GM18505 (cell line): Measurements from ENCODE around the gene TXLNG.

ENCODE experiments used
- ATAC-seq: cut with Tn5 transposase; IDR thresholded peaks from one replicate; pipeline ENCODE4 v1.9.1; 2021; ENCODE audit not compliant: unreplicated experiment
- POLR2A ChIP-seq: IDR thresholded peaks from 4 replicates; pipeline ENCODE4 v1.6.1; 2011; ENCODE audit warnings: borderline replicate concordance; ENCODE audit not compliant: insufficient read depth, insufficient read length; ENCODE audit errors: extremely low read depth

The TXLNG gene

GRCh38 chrX:16804923-16805464 is 18.7 kb downstream of the TXLNG start:
- peak; percentile 88 for ATAC-seq
- TF ChIP-seq POLR2A = no peak

GRCh38 chrX:16807548-16807947 is 21.3 kb downstream of the TXLNG start:
- no peak for TF ChIP-seq POLR2A
- ATAC-seq = no peak

- ATAC-seq = no peak
These were observed 21.8 kb downstream of the TXLNG start for GRCh38 chrX:16807976-16808542.

GRCh38 chrX:16814597-16814996 is 28.3 kb downstream of the TXLNG start:
- no peak for TF ChIP-seq POLR2A
- no peak for ATAC-seq

More at GRCh38 chrX:16807976-16808542, 21.8 kb downstream of the TXLNG start:
- no peak for TF ChIP-seq POLR2A

- no peak for TF ChIP-seq POLR2A
- no peak for ATAC-seq
These were observed 33.4 kb downstream of the TXLNG start for GRCh38 chrX:16819634-16820033.

GRCh38 chrX:16822723-16823122 is 36.5 kb downstream of the TXLNG start:
- TF ChIP-seq POLR2A = no peak
- ATAC-seq = no peak

- no peak for TF ChIP-seq POLR2A
These were observed 39.2 kb downstream of the TXLNG start for GRCh38 chrX:16825264-16826035.

GRCh38 chrX:16826207-16826606 is 39.9 kb downstream of the TXLNG start:
- no peak for ATAC-seq
- TF ChIP-seq POLR2A = no peak

More at GRCh38 chrX:16825264-16826035, 39.2 kb downstream of the TXLNG start:
- no peak for ATAC-seq

GRCh38 chrX:16827225-16827624 is 41.0 kb downstream of the TXLNG start:
- ATAC-seq = no peak
- no peak for TF ChIP-seq POLR2A

- ATAC-seq = no peak
These were observed 42.0 kb downstream of the TXLNG start for GRCh38 chrX:16828124-16828908.

GRCh38 chrX:16832301-16832700 is 46.0 kb downstream of the TXLNG start:
- no peak for ATAC-seq
- TF ChIP-seq POLR2A = no peak

More at GRCh38 chrX:16828124-16828908, 42.0 kb downstream of the TXLNG start:
- no peak for TF ChIP-seq POLR2A

- no peak for TF ChIP-seq POLR2A
- no peak for ATAC-seq
These were observed 48.5 kb downstream of the TXLNG start for GRCh38 chrX:16834806-16835205.

GRCh38 chrX:16836371-16836770 is 50.1 kb downstream of the TXLNG start:
- no peak for TF ChIP-seq POLR2A
- no peak for ATAC-seq
